GM12875 (cell line): ENCODE data around the gene GATAD2A.

ENCODE experiments used
- H3K4me3 ChIP-seq: one replicate; pipeline ENCODE4 v1.5.1; 2011; ENCODE audit warnings: low read depth, low read length, control low read depth
- CTCF ChIP-seq: IDR thresholded peaks from 2 replicates; pipeline ENCODE4 v1.5.1; 2011; ENCODE audit warnings: low read depth, mild to moderate bottlenecking, control low read depth, inconsistent platforms, low read length, moderate library complexity, borderline replicate concordance; ENCODE audit not compliant: insufficient read depth

The GATAD2A gene

GRCh38 chr19:19547674-19548336 lies 142.3 kb downstream of the GATAD2A start:
- H3K4me3 ChIP-seq, result no peak overlapping the region
- TF ChIP-seq CTCF, result no peak

GRCh38 chr19:19548915-19549759 lies 143.7 kb downstream of the GATAD2A start:
- H3K4me3 ChIP-seq, result no peak overlapping the region
- TF ChIP-seq CTCF, result no peak

- no peak for TF ChIP-seq CTCF
- H3K4me3 ChIP-seq, result no peak overlapping the region
These were observed 144.5 kb downstream of the GATAD2A start for GRCh38 chr19:19549804-19550464.

GRCh38 chr19:19550485-19550929 lies 145.0 kb downstream of the GATAD2A start:
- no peak overlapping the region for H3K4me3 ChIP-seq
- TF ChIP-seq CTCF, result no peak

- TF ChIP-seq CTCF, result no peak
- H3K4me3 ChIP-seq, result no peak overlapping the region
These were observed 145.7 kb downstream of the GATAD2A start for GRCh38 chr19:19550972-19551852.

GRCh38 chr19:19551853-19552192 lies 146.3 kb downstream of the GATAD2A start:
- no peak for TF ChIP-seq CTCF
- H3K4me3 ChIP-seq, result no peak overlapping the region
